HG03108 (cell line): ENCODE results near the gene GMPPA.

ENCODE experiments used
- ATAC-seq: cut with Tn5 transposase; IDR thresholded peaks from one replicate; pipeline ENCODE4 v1.9.1; 2021; ENCODE audit warnings: moderate library complexity; ENCODE audit not compliant: unreplicated experiment

GMPPA gene

GRCh38 chr2:219501849-219502248 is 3.2 kb downstream of the GMPPA start:
- ATAC-seq = no peak

DNA sequence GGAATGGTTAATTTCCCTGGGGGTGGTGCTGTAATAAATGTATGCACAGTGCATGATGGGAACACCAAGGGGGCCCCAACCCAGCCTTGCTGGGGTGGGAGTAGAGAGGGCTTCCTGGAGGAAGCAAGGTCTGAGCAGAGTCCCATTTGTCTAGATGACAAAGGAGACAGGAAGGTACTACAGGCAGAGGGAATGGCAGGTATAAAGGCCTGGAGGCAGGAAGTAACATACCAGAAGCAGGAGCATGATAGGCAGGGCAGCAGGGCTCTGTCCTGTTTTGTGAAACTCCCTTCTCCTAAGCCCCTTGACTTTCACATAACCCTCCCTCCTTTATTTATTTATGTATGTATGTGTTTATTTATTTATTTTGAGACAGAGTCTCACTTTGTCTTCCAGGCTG is 3.9 kb downstream of the GMPPA start:
- ATAC-seq = no peak

DNA sequence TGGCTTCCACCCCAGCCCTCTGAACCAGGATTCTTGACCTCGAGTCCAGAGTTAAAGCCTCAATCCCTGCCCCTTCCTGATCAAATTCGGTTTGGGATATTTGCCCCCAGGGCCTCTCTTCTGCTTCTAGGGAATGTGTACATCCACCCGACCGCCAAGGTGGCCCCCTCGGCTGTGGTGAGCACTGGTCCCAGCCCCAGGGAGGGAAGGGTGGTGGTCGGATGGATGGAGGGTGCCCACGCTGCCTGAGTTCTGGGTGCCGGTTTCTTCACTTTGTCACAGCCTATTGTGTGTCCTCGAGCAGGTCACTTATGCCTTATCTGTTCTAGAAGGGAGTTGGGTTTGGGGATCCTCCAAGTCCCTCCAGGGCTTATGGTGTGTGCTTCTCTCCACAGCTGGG is 6.9 kb downstream of the GMPPA start:
- no peak for ATAC-seq

DNA sequence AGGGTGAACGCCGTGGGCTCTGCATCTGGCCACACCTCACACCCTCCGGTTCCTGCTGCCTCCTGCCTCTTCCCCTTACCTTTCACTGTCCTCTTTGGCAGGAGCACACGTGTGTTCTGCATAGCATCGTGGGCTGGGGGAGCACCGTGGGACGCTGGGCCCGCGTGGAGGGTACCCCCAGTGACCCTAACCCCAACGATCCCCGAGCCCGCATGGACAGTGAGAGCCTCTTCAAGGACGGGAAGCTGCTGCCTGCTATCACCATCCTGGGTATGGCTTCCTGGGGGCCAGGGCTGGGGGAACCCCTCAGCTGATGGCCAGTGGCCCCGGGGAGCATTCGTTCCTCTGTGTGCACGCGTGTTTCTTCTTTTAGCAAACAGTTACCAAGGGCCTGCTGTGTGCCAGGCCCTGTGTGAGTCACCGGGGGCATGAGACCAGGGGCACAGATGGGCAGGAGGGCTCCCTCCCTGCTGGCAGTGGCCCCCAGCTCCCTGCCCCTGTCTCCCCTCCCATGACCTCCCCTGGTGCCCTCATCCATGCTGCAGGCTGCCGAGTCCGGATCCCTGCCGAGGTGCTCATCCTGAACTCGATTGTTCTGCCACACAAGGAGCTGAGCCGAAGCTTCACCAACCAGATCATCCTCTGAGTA is 7.6 kb downstream of the GMPPA start:
- ATAC-seq = no peak

- no peak for ATAC-seq
Measured at GRCh38 chr2:219506802-219507526, 8.3 kb downstream of the GMPPA start.

DNA sequence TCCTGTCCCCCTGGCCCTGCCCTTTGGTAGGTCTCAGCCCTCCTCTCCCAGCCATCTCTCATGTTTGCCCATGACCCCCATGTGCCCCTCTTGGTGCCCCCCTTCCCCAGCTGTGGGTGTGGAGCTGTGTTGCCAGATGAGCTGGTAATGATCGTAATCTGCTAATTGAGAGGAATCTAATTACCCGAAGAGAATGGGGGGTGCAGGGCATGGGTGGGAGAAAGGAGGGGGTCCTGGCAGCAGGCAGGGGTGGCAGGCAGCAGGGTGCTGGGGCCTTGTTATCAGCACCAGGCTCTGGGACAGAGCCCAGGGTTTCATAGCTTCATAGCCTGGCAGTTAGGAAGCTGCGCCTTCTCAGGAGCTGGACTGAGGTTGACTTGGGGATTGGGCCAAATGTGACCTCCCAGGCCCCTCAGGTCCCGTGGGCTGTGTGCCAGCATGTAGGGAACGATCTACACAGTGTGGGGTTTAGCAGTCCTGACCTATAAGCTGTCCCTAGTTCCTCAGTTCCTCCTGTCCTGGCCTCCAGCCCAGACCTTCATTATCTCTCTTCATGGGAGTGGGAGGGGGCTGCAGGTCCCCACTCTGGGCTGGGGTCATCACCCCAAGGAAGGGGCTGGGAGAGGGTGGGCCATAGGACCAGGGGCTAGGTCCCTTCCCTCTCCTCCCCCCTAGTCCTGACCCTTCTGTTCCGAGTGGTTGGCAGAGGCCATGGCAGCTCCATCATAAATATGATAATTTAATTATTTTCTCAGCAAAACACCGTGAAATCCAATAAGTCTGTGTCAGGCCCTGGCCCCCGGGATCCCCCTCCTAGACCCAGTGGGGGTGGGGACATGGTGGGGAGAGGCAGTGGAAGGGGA is 9.1 kb downstream of the GMPPA start:
- no peak for ATAC-seq

DNA sequence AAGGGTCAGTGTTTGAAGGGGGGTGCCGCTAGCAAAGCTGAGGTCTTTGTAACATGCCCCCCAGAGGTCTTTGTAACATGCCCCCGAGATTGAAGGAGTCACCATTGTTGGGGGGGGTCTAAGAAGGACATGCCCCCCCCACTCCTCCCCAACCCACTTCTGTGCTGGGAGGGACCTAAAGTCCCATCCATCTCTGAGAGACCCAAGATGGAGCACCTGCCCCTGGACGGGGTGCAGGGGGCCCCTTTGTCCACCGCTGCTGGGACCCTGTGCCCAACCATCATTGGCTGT is 9.7 kb downstream of the GMPPA start:
- no peak for ATAC-seq

- ATAC-seq = no peak
Measured at GRCh38 chr2:219508971-219509779, 10.5 kb downstream of the GMPPA start.

DNA sequence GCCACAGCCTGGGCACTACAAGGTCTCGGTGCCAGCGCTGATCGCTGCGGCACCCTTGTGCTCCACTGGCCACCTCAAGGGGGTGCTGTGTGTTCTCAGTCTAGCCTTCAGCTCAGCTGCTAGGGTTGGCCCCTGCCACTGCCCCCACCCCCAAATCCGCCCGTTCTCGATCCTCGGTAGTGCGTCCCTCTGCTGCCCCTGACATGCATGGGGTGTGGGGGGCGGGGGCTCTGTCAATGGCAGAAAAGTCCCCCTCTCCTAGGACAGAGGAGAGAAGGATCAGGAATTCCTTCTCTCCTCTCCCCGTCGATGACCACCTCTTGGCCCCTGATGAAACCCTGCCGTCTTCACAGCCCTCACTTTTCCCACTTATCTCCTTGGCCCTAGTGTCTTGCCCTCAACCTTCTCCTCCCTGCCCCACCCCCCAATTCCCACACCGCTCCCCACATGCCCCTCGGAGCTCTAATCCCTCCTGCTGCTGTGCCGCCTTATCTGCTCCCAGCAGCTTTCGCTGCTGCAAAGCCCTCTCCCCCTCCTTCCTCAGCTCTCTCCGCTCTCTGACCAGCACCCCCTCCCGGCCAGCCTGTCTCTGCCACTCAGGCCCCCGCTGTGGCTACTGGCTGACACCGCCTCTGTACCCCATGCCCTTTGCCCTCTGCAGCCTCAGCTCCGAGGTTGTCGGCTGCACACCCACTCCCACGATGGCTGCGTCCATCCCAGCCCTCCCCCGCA is 11.3 kb downstream of the GMPPA start:
- ATAC-seq = no peak

GRCh38 chr2:219510512-219511135 is 11.9 kb downstream of the GMPPA start:
- no peak for ATAC-seq

DNA sequence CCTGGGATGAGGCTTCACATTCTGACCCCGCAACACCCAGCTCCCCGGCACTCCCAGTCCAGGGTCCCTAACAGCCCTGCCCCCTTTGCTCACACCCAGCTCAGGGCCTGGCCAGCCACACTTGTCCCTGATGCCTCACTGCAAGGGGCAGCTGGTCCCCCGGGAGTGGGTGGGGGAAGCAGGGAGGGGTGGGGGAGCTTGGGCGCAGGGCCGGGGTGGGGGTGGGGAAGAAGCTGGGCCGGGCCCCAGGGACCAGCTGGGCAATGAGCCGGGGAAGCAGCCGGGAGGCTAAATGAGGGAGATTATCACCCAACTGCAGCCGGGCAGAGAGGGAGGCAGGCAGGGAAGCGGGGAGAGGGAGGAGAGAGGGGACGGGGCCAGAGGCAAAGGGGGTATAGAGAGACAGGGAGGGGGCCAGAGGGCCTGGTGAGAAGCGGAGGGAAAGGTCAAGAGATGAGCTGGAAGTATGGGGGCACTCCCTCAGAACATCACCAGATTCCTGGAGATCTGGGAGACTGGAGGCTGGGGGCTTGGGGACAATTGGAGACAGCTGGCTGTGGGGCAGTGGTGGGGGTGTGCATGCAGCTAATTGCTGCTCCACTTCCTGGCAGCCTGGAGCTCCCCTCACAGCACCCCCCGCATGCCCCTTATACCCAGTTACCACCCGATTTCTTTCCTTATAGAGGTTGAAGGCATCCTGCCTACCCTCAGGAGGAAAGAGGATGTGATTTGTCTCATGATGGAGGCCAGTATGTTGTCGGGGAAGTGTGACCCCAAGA is 13.0 kb downstream of the GMPPA start:
- no peak for ATAC-seq

- no peak for ATAC-seq
Measured at GRCh38 chr2:219512524-219513216, 14.0 kb downstream of the GMPPA start.

DNA sequence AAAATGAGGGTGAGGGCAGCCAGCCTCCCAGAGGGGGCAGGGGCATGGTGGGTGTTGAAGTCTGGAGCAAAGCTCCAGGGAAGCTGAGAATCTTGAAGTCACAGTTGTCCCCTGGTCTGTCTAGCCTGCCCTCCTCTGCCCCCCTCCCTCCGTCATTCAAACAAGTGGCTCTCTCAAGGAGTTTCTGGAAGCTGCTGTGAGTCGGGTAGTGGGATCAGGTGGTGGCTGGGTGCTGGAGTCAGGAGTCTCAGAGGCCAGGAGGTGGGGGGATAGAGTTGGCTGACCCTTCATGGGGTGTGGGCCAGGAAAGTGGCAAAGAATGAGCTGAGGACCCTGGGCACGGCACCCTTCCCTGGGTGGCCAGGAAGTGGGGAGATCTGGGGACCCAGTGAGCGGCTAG is 15.1 kb downstream of the GMPPA start:
- ATAC-seq = no peak

DNA sequence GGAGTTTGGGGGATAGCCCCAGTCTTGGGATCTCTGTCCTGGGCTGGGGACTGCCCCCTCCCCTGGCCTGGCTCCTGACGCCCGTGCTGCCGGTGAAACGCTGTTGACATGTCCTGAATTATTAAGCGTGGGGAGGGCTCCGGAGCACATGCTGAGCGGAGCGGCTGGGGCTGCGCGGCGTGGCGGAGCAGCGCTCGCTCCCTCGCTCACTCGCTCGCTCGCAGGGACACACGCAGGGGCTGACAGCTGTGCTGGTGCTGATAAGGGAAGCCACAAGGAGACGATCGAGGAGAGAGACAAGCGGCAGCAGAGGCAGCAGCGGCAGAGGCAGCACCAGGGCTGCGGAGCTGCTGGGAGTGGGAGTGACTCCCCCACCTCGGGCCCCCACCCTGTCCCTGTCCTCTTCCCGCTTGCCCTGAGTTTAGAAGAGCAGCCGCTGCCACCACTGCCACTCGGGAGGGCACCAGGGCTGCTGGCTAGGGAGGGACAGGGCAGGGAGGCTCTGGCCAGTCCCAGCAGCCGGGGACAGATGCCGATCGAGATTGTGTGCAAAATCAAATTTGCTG is 15.6 kb downstream of the GMPPA start, which contains the start of gene ASIC4:
TSS of gene ASIC4 (plus strand) at position 287 of the 566 bp plus-strand sequence. CDS start at position 530, 243 bp downstream.
- ATAC-seq = no peak

DNA sequence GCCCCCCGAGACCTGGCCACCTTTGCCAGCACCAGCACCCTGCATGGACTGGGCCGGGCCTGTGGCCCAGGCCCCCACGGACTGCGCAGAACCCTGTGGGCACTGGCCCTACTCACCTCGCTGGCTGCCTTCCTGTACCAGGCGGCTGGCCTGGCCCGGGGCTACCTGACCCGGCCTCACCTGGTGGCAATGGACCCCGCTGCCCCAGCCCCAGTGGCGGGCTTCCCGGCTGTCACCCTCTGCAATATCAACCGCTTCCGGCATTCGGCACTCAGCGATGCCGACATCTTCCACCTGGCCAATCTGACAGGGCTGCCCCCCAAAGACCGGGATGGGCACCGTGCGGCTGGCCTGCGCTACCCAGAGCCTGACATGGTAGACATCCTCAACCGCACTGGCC is 16.1 kb downstream of the GMPPA start:
- no peak for ATAC-seq

GRCh38 chr2:219515874-219516629 is 17.4 kb downstream of the GMPPA start:
- ATAC-seq = no peak

GRCh38 chr2:219516888-219517287 is 18.2 kb downstream of the GMPPA start:
- ATAC-seq = no peak
